ENCODE results near the gene SLC2A1.

SLC2A1 gene

GRCh38 chr1:42965378-42965777 lies 6.7 kb upstream of the SLC2A1 start:
- Histone ChIP-seq H3K4me3 (no peak overlapping the region), H3K9me3 (ENCODE audit: low read depth, low read length) (no peaks in the 10 kb centered on the region), H3K9ac (ENCODE audit: insufficient read length) (no peak overlapping the region), H3K36me3 (ENCODE audit: insufficient read depth, low read length) (no peaks in the 10 kb centered on the region), H3K27ac (no peak overlapping the region)
- no peak for TF ChIP-seq EZH2 (IDR thresholded peaks at IDR 0.05)
- no peak for TF ChIP-seq POLR2AphosphoS5 (IDR thresholded peaks at IDR 0.05; ENCODE audit: borderline replicate concordance, low read depth, low read length)
- TF ChIP-seq FOXP2 (optimal IDR thresholded peaks at IDR 0.05; ENCODE audit: control extremely low read depth, extremely low read length, insufficient read depth), result no peak
- no peak for DNase-seq (ENCODE audit: low read depth, low spot score)

- TF ChIP-seq EZH2 (IDR thresholded peaks at IDR 0.05) (no peak), POLR2AphosphoS5 (IDR thresholded peaks at IDR 0.05; ENCODE audit: borderline replicate concordance, low read depth, low read length) (no peak), FOXP2 (optimal IDR thresholded peaks at IDR 0.05; ENCODE audit: control extremely low read depth, extremely low read length, insufficient read depth) (no peak)
- no peak for DNase-seq (ENCODE audit: low read depth, low spot score)
- H3K4me3 ChIP-seq, result no peak overlapping the region
- H3K9ac ChIP-seq (ENCODE audit: insufficient read length), result no peak overlapping the region
- no peaks in the 10 kb centered on the region for H3K9me3 ChIP-seq (ENCODE audit: low read depth, low read length)
- H3K36me3 ChIP-seq (ENCODE audit: insufficient read depth, low read length), result no peaks in the 10 kb centered on the region
- H3K27ac ChIP-seq, result no peak overlapping the region
Measured at GRCh38 chr1:42964044-42964812, 5.6 kb upstream of the SLC2A1 start.

GRCh38 chr1:42963378-42964043 lies 4.8 kb upstream of the SLC2A1 start:
- H3K4me3 ChIP-seq, result no peak overlapping the region
- no peak for DNase-seq (ENCODE audit: low read depth, low spot score)
- no peak overlapping the region for H3K9ac ChIP-seq (ENCODE audit: insufficient read length)
- no peaks in the 10 kb centered on the region for H3K36me3 ChIP-seq (ENCODE audit: insufficient read depth, low read length)
- no peak for TF ChIP-seq EZH2 (IDR thresholded peaks at IDR 0.05)
- no peak for TF ChIP-seq FOXP2 (optimal IDR thresholded peaks at IDR 0.05; ENCODE audit: control extremely low read depth, extremely low read length, insufficient read depth)
- TF ChIP-seq POLR2AphosphoS5 (IDR thresholded peaks at IDR 0.05; ENCODE audit: borderline replicate concordance, low read depth, low read length), result no peak
- H3K27ac ChIP-seq, result no peak overlapping the region
- no peaks in the 10 kb centered on the region for H3K9me3 ChIP-seq (ENCODE audit: low read depth, low read length)

GRCh38 chr1:42962641-42963377 lies 4.1 kb upstream of the SLC2A1 start:
- Histone ChIP-seq H3K9me3 (ENCODE audit: low read depth, low read length) (no peaks in the 10 kb centered on the region), H3K36me3 (ENCODE audit: insufficient read depth, low read length) (no peaks in the 10 kb centered on the region), H3K4me3 (no peak overlapping the region), H3K9ac (ENCODE audit: insufficient read length) (no peak overlapping the region), H3K27ac (no peak overlapping the region)
- TF ChIP-seq FOXP2 (optimal IDR thresholded peaks at IDR 0.05; ENCODE audit: control extremely low read depth, extremely low read length, insufficient read depth) (no peak), POLR2AphosphoS5 (IDR thresholded peaks at IDR 0.05; ENCODE audit: borderline replicate concordance, low read depth, low read length) (no peak), EZH2 (IDR thresholded peaks at IDR 0.05) (no peak)
- no peak for DNase-seq (ENCODE audit: low read depth, low spot score)

- no peak for TF ChIP-seq FOXP2 (optimal IDR thresholded peaks at IDR 0.05; ENCODE audit: control extremely low read depth, extremely low read length, insufficient read depth)
- TF ChIP-seq EZH2 (IDR thresholded peaks at IDR 0.05), result no peak
- no peak for TF ChIP-seq POLR2AphosphoS5 (IDR thresholded peaks at IDR 0.05; ENCODE audit: borderline replicate concordance, low read depth, low read length)
- H3K36me3 ChIP-seq (ENCODE audit: insufficient read depth, low read length), result no peaks in the 10 kb centered on the region
- H3K27ac ChIP-seq, result no peak overlapping the region
- H3K9ac ChIP-seq (ENCODE audit: insufficient read length), result no peak overlapping the region
- H3K9me3 ChIP-seq (ENCODE audit: low read depth, low read length), result no peaks in the 10 kb centered on the region
- H3K4me3 ChIP-seq, result no peak overlapping the region
- no peak for DNase-seq (ENCODE audit: low read depth, low spot score)
Measured at GRCh38 chr1:42961312-42962091, 2.8 kb upstream of the SLC2A1 start.

- Histone ChIP-seq H3K36me3 (ENCODE audit: insufficient read depth, low read length) (no peaks in the 10 kb centered on the region), H3K4me3 (no peak overlapping the region), H3K27ac (no peak overlapping the region), H3K9me3 (ENCODE audit: low read depth, low read length) (no peaks in the 10 kb centered on the region), H3K9ac (ENCODE audit: insufficient read length) (no peak overlapping the region)
- DNase-seq (ENCODE audit: low read depth, low spot score), result no peak
- TF ChIP-seq EZH2 (IDR thresholded peaks at IDR 0.05), result no peak
- no peak for TF ChIP-seq POLR2AphosphoS5 (IDR thresholded peaks at IDR 0.05; ENCODE audit: borderline replicate concordance, low read depth, low read length)
- no peak for TF ChIP-seq FOXP2 (optimal IDR thresholded peaks at IDR 0.05; ENCODE audit: control extremely low read depth, extremely low read length, insufficient read depth)
Measured at GRCh38 chr1:42960566-42961311, 2.1 kb upstream of the SLC2A1 start.

- DNase-seq (ENCODE audit: low read depth, low spot score), result no peak
- Histone ChIP-seq H3K9me3 (ENCODE audit: low read depth, low read length) (no peaks in the 10 kb centered on the region), H3K9ac (ENCODE audit: insufficient read length) (no peak overlapping the region), H3K36me3 (ENCODE audit: insufficient read depth, low read length) (no peaks in the 10 kb centered on the region), H3K4me3 (no peak overlapping the region), H3K27ac (no peak overlapping the region)
- TF ChIP-seq EZH2 (IDR thresholded peaks at IDR 0.05), result no peak
- no peak for TF ChIP-seq POLR2AphosphoS5 (IDR thresholded peaks at IDR 0.05; ENCODE audit: borderline replicate concordance, low read depth, low read length)
- no peak for TF ChIP-seq FOXP2 (optimal IDR thresholded peaks at IDR 0.05; ENCODE audit: control extremely low read depth, extremely low read length, insufficient read depth)
Measured at GRCh38 chr1:42960122-42960390, 1.4 kb upstream of the SLC2A1 start.
